Measurements from ENCODE around the gene PCMT1. TPM values are rescaled to one million over a fixed set of nuclear protein-coding genes. Genes with fewer than 3 reads are reported as not detected.

The PCMT1 gene
- total RNA-seq, 2 donors from 2014 or later = 68.5 to 72.6 TPM

DNA sequence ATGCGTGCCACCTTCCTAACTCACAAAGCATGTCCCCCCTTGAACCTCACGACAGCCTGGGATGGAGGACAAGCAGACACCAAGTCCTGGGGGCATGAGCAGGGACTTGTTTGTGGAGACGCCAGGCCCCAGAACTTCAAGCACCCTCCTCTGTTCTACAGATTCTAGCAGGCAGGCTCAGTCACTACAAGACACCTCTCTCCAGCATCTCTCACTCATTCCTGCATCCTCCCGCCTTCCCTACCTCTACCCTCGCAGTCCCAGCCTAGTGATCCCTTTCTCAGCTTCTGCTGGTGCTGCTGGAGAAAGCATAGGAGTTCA, 110.9 kb downstream of the PCMT1 start:
- Histone ChIP-seq H3K4me1 (ENCODE audit: control insufficient read depth, insufficient read depth, low read length) (no peaks in the 10 kb centered on the region), H3K27ac (ENCODE audit: low read depth, low read length) (no peak overlapping the region), H3K9ac (ENCODE audit: extremely low read depth, low read length, poor library complexity, severe bottlenecking) (no peak overlapping the region), H3K27me3 (ENCODE audit: control insufficient read depth, insufficient read depth, low read length, poor library complexity, severe bottlenecking) (peaks cover 55% of the 10 kb centered on the region), H3K9me3 (ENCODE audit: control insufficient read depth, low read length) (no peaks in the 10 kb centered on the region), H3K4me3 (ENCODE audit: low read length) (no peak overlapping the region), H3K36me3 (ENCODE audit: control insufficient read depth, insufficient read depth, low read length) (no peaks in the 10 kb centered on the region)
- no peaks in the 10 kb centered on the region for H3K9me3 Mint-ChIP-seq
- WGBS, 2 experiments (ENCODE audit: insufficient coverage in 1 of 2, insufficient read length in 1 of 2) = 93 to 95% methylated on average over 3 to 5 of the region's 5 CpGs
- no peak for DNase-seq
- H3K36me3 Mint-ChIP-seq (ENCODE audit: low read depth) = no peaks in the 10 kb centered on the region
- peaks cover 19% of the 10 kb centered on the region for H3K4me1 Mint-ChIP-seq
- H3K4me3 Mint-ChIP-seq = no peak overlapping the region
- TF ChIP-seq, protein P1, sequence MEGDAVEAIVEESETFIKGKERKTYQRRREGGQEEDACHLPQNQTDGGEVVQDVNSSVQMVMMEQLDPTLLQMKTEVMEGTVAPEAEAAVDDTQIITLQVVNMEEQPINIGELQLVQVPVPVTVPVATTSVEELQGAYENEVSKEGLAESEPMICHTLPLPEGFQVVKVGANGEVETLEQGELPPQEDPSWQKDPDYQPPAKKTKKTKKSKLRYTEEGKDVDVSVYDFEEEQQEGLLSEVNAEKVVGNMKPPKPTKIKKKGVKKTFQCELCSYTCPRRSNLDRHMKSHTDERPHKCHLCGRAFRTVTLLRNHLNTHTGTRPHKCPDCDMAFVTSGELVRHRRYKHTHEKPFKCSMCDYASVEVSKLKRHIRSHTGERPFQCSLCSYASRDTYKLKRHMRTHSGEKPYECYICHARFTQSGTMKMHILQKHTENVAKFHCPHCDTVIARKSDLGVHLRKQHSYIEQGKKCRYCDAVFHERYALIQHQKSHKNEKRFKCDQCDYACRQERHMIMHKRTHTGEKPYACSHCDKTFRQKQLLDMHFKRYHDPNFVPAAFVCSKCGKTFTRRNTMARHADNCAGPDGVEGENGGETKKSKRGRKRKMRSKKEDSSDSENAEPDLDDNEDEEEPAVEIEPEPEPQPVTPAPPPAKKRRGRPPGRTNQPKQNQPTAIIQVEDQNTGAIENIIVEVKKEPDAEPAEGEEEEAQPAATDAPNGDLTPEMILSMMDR (conservative IDR thresholded peaks at IDR 0.05) = no peak
- H3K27me3 Mint-ChIP-seq (ENCODE audit: insufficient read depth) = peaks cover 48% of the 10 kb centered on the region
- H3K27ac Mint-ChIP-seq = no peak overlapping the region

Other genes with a start within 250 kb of the PCMT1 start
- gene PPIL4, start 203.7 kb upstream of the PCMT1 start, total RNA-seq = 10 to 100 TPM; 35.8 to 41.7 TPM
- gene GINM1, start 183.4 kb upstream of the PCMT1 start, total RNA-seq = 10 to 100 TPM; 23.0 to 30.5 TPM
- 10 to 100 TPM; 17.1 to 28.2 TPM for gene KATNA1, start 101.0 kb upstream of the PCMT1 start, total RNA-seq
- 10 to 100 TPM; 33.7 to 34.7 TPM for gene LATS1, start 31.6 kb upstream of the PCMT1 start, total RNA-seq
- gene NUP43, start 3.2 kb upstream of the PCMT1 start, total RNA-seq = 10 to 100 TPM; 80.9 to 85.1 TPM
- gene LRP11, start 114.6 kb downstream of the PCMT1 start, total RNA-seq = 1 to 10 TPM; 3.6 to 6.0 TPM
- not detected for gene RAET1E, start 148.4 kb downstream of the PCMT1 start, total RNA-seq
- not detected for gene RAET1G, start 173.4 kb downstream of the PCMT1 start, total RNA-seq
- under 1 TPM in 1 of 2 donors, not detected in 1; 0.20 TPM for gene ULBP2, start 192.3 kb downstream of the PCMT1 start, total RNA-seq
- gene ULBP1, start 214.2 kb downstream of the PCMT1 start, total RNA-seq = under 1 TPM; 0.31 to 0.55 TPM

All from endodermal cell (in vitro differentiated cells).